ENCODE measurements around the gene NCS1. TPM values are rescaled to one million over a fixed set of nuclear protein-coding genes. Genes with fewer than 3 reads are reported as not detected.

NCS1 gene
- polyA plus RNA-seq, 3 donors, result not detected

DNA sequence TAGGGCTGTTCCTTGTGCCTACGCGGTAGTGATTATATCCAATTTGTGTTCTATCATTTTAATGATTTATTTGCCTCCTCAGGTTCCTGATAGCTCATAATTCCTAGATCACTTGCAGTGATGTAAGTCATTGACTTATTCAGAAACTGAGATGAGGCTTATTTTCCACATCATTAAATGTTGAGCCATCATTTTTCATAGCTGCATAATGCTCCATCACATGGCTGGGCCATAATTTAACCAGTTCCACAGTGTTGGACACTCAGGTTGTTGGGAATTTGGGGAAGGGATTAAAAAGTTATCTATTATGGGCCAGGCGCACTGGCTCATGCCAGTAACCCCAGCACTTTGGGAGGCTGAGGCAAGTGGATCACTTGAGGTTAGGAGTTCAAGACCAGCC, 57.6 kb downstream of the NCS1 start:
- H3K4me2 ChIP-seq (replicated peaks; ENCODE audit: extremely low read depth, low read length, poor library complexity, severe bottlenecking), result no peak overlapping the region
- no peaks in the 10 kb centered on the region for H3K79me2 ChIP-seq (ENCODE audit: insufficient read depth, low read length)
- H4K20me1 ChIP-seq (ENCODE audit: insufficient read depth, low read length), result no peaks in the 10 kb centered on the region
- no peaks in the 10 kb centered on the region for H3K4me1 ChIP-seq (ENCODE audit: control insufficient read depth in 1 of 2, insufficient read depth in 2 of 2, low read length in 2 of 2)
- H3K27ac ChIP-seq (ENCODE audit: low read depth in 1 of 2, low read length in 2 of 2), result no peak overlapping the region
- no peaks in the 10 kb centered on the region for H3K4me1 Mint-ChIP-seq
- H3K9me3 Mint-ChIP-seq, result peaks cover 4 to 18% (median 12%) of the 10 kb centered on the region in 7 donors
- no peak overlapping the region for H3K27ac Mint-ChIP-seq
- H3K36me3 ChIP-seq (replicated peaks in 1 of 2; ENCODE audit: control insufficient read depth in 1 of 2, insufficient read depth in 2 of 2, low read length in 2 of 2), result no peaks in the 10 kb centered on the region
- no peak overlapping the region for H2AFZ ChIP-seq (ENCODE audit: insufficient read depth, low read depth, low read length, poor library complexity, severe bottlenecking)
- TF ChIP-seq, protein P1, sequence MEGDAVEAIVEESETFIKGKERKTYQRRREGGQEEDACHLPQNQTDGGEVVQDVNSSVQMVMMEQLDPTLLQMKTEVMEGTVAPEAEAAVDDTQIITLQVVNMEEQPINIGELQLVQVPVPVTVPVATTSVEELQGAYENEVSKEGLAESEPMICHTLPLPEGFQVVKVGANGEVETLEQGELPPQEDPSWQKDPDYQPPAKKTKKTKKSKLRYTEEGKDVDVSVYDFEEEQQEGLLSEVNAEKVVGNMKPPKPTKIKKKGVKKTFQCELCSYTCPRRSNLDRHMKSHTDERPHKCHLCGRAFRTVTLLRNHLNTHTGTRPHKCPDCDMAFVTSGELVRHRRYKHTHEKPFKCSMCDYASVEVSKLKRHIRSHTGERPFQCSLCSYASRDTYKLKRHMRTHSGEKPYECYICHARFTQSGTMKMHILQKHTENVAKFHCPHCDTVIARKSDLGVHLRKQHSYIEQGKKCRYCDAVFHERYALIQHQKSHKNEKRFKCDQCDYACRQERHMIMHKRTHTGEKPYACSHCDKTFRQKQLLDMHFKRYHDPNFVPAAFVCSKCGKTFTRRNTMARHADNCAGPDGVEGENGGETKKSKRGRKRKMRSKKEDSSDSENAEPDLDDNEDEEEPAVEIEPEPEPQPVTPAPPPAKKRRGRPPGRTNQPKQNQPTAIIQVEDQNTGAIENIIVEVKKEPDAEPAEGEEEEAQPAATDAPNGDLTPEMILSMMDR (IDR thresholded peaks at IDR 0.05), result no peak
- no peak overlapping the region for H3K9ac ChIP-seq (ENCODE audit: insufficient read depth, low read length, poor library complexity, severe bottlenecking)
- H3K36me3 Mint-ChIP-seq, result no peaks in the 10 kb centered on the region
- no peak overlapping the region for H3K4me3 Mint-ChIP-seq
- intact Hi-C loops (cut with micrococcal nuclease), result loop anchor here in 1 of 2 donors (10.0 kb wide), 1 partner anchor 345 kb away; no protein-coding TSS in a partner anchor
- H3K27me3 Mint-ChIP-seq (ENCODE audit: low read depth in 3 of 3), result peaks cover 1 to 8% (median 4%) of the 10 kb centered on the region in 3 donors
- no peak for DNase-seq
- WGBS (ENCODE audit: insufficient coverage), result 100% methylated on average over 1 of the region's 3 CpGs
- H3K4me3 ChIP-seq (replicated peaks in 1 of 3; ENCODE audit: low read depth in 2 of 3, low read length in 3 of 3), result no peak overlapping the region
- H3K27me3 ChIP-seq (ENCODE audit: control insufficient read depth in 2 of 2, insufficient read depth in 2 of 2, low read length in 2 of 2), result no peaks in the 10 kb centered on the region
- H3K9me3 ChIP-seq (replicated peaks in 1 of 2; ENCODE audit: control insufficient read depth in 1 of 2, insufficient read depth in 1 of 2, low read length in 2 of 2), result peaks cover 7 to 11% of the 10 kb centered on the region in 2 donors

DNA sequence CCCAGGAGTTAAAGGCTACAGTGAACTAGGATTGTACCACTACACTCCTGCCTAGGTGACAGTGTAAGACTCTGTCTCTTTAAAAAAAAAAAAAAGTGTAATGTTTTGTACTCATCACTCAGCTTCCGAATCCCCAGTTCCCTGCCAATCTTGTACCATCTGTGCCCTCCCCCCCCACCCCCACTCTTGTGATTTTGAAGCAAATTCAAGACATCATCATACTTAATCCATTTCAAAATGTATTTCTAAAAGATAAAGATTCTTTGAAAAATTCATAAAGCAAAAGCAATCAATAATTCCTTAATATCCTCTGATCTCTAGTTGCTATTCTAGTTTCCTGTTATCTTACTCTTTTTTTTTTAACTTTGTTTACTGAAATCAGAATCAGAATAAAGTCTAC, 58.4 kb downstream of the NCS1 start:
- no peak overlapping the region for H3K27ac ChIP-seq (ENCODE audit: low read depth in 1 of 2, low read length in 2 of 2)
- no peak overlapping the region for H3K4me2 ChIP-seq (replicated peaks; ENCODE audit: extremely low read depth, low read length, poor library complexity, severe bottlenecking)
- Mint-ChIP-seq H3K36me3 (no peaks in the 10 kb centered on the region), H3K4me1 (no peaks in the 10 kb centered on the region), H3K27ac (no peak overlapping the region), H3K27me3 (ENCODE audit: low read depth in 3 of 3) (peaks cover 1 to 8% (median 4%) of the 10 kb centered on the region in 3 donors), H3K9me3 (peaks cover 4 to 18% (median 12%) of the 10 kb centered on the region in 7 donors), H3K4me3 (no peak overlapping the region)
- TF ChIP-seq, protein P1 (IDR thresholded peaks at IDR 0.05), result no peak
- H3K9ac ChIP-seq (ENCODE audit: insufficient read depth, low read length, poor library complexity, severe bottlenecking), result no peak overlapping the region
- no peaks in the 10 kb centered on the region for H3K79me2 ChIP-seq (ENCODE audit: insufficient read depth, low read length)
- H3K27me3 ChIP-seq (ENCODE audit: control insufficient read depth in 2 of 2, insufficient read depth in 2 of 2, low read length in 2 of 2), result no peaks in the 10 kb centered on the region
- H3K4me1 ChIP-seq (ENCODE audit: control insufficient read depth in 1 of 2, insufficient read depth in 2 of 2, low read length in 2 of 2), result no peaks in the 10 kb centered on the region
- no peak for DNase-seq
- no peaks in the 10 kb centered on the region for H4K20me1 ChIP-seq (ENCODE audit: insufficient read depth, low read length)
- H3K4me3 ChIP-seq (replicated peaks in 1 of 3; ENCODE audit: low read depth in 2 of 3, low read length in 3 of 3), result no peak overlapping the region
- WGBS (ENCODE audit: insufficient coverage), result no CpG with 5 or more reads among the region's 1 CpG
- no peak overlapping the region for H2AFZ ChIP-seq (ENCODE audit: insufficient read depth, low read depth, low read length, poor library complexity, severe bottlenecking)
- no peaks in the 10 kb centered on the region for H3K36me3 ChIP-seq (replicated peaks in 1 of 2; ENCODE audit: control insufficient read depth in 1 of 2, insufficient read depth in 2 of 2, low read length in 2 of 2)
- H3K9me3 ChIP-seq (replicated peaks in 1 of 2; ENCODE audit: control insufficient read depth in 1 of 2, insufficient read depth in 1 of 2, low read length in 2 of 2), result peaks cover 7 to 11% of the 10 kb centered on the region in 2 donors
- intact Hi-C loops (cut with micrococcal nuclease), result loop anchor here in 1 of 2 donors (10.0 kb wide), 1 partner anchor 346 kb away; no protein-coding TSS in a partner anchor
